M059J (cell line): Measurements from ENCODE around the gene ABHD1. TPM values are rescaled to one million over a fixed set of nuclear protein-coding genes. Genes with fewer than 3 reads are reported as not detected.
A peak's percentile ranks its signal among the peaks of the same experiment; 100 is the strongest.
"Not testable (repeated sequence)": the region's sequence is repeated elsewhere in the genome, so short reads cannot be mapped to it uniquely, and the experiment has no call there.

Experiments
- DNase-seq: peaks from one replicate; pipeline ENCODE4 v3.0.0-alpha.2; 2012; ENCODE audit warnings: low read depth
- total RNA-seq: library from RNA; depleted of rRNA; stranded (reverse); fragments of >200 nt; shearing (Covaris generic); gene quantifications from 2 replicates; pipeline ENCODE4 v1.2.3, GENCODE V29; 2014

ABHD1 gene
- total RNA-seq, 1 experiment from 2014 or later = 0.12 TPM

GRCh38 chr2:27109083-27109482 lies 14.5 kb upstream of the ABHD1 start:
- no peak for DNase-seq

GRCh38 chr2:27110603-27111352 lies 12.8 kb upstream of the ABHD1 start:
- not testable (repeated sequence) for DNase-seq

GRCh38 chr2:27111392-27112078 lies 12.1 kb upstream of the ABHD1 start:
- DNase-seq = not testable (repeated sequence)

- DNase-seq = peak; percentile 7
Observed at GRCh38 chr2:27115519-27115918, 8.1 kb upstream of the ABHD1 start.

- no peak for DNase-seq
Observed at GRCh38 chr2:27117995-27118524, 5.6 kb upstream of the ABHD1 start.

- DNase-seq = no peak
Observed at GRCh38 chr2:27118525-27119329, 4.9 kb upstream of the ABHD1 start, which contains the start of gene CGREF1. TSS of gene CGREF1 (minus strand) at chr2:27119128. CDS start at chr2:27104366, 14,762 bp downstream.

GRCh38 chr2:27119330-27119670 lies 4.3 kb upstream of the ABHD1 start:
- DNase-seq = not testable (repeated sequence)

GRCh38 chr2:27121906-27122305 lies 1.7 kb upstream of the ABHD1 start:
- no peak for DNase-seq

- no peak for DNase-seq
Observed at GRCh38 chr2:27122791-27123190, 824 bp upstream of the ABHD1 start.

- DNase-seq = no peak
Observed at GRCh38 chr2:27125104-27125503, 1.5 kb downstream of the ABHD1 start.

- no peak for DNase-seq
Observed at GRCh38 chr2:27126252-27126710, 2.7 kb downstream of the ABHD1 start.

GRCh38 chr2:27127883-27128667 lies 4.5 kb downstream of the ABHD1 start:
- DNase-seq = no peak

GRCh38 chr2:27128668-27129571 lies 5.3 kb downstream of the ABHD1 start:
- no peak for DNase-seq

GRCh38 chr2:27130396-27130795 lies 6.8 kb downstream of the ABHD1 start:
- DNase-seq = no peak

GRCh38 chr2:27131429-27131828 lies 7.8 kb downstream of the ABHD1 start:
- DNase-seq = no peak

- DNase-seq = no peak
Observed at GRCh38 chr2:27133195-27133875, 9.7 kb downstream of the ABHD1 start.

GRCh38 chr2:27133905-27134780 lies 10.5 kb downstream of the ABHD1 start, which contains the start of gene PREB:
TSS of gene PREB (minus strand) at chr2:27134636. CDS start at chr2:27134421, 215 bp downstream.
- peak; percentile 91 for DNase-seq

GRCh38 chr2:27134781-27135477 lies 11.3 kb downstream of the ABHD1 start:
- no peak for DNase-seq
